Left renal pelvis (tissue), 4 donors: Measurements from ENCODE around the gene MTIF3. TPM values are rescaled to one million over a fixed set of nuclear protein-coding genes. Genes with fewer than 3 reads are reported as not detected.
"Not testable (repeated sequence)": the region's sequence is repeated elsewhere in the genome, so short reads cannot be mapped to it uniquely, and the experiment has no call there.

Experiments
- DNase-seq, 4 donors: peaks; one replicate each; pipeline ENCODE4 v3.0.0-alpha.2; 2013; ENCODE audit warnings: low read depth in 4 of 4, low spot score in 3 of 4
- polyA plus RNA-seq, 4 donors: library from polyadenylated mRNA; unstranded; fragments of 120-200 nt; gene quantifications; one replicate each; pipeline ENCODE4 v1.2.1, GENCODE V29; 2013; ENCODE audit not compliant: insufficient read length in 4 of 4

The MTIF3 gene
- polyA plus RNA-seq, 4 donors = 58.8 to 83.5 (median 79.8) TPM

DNA sequence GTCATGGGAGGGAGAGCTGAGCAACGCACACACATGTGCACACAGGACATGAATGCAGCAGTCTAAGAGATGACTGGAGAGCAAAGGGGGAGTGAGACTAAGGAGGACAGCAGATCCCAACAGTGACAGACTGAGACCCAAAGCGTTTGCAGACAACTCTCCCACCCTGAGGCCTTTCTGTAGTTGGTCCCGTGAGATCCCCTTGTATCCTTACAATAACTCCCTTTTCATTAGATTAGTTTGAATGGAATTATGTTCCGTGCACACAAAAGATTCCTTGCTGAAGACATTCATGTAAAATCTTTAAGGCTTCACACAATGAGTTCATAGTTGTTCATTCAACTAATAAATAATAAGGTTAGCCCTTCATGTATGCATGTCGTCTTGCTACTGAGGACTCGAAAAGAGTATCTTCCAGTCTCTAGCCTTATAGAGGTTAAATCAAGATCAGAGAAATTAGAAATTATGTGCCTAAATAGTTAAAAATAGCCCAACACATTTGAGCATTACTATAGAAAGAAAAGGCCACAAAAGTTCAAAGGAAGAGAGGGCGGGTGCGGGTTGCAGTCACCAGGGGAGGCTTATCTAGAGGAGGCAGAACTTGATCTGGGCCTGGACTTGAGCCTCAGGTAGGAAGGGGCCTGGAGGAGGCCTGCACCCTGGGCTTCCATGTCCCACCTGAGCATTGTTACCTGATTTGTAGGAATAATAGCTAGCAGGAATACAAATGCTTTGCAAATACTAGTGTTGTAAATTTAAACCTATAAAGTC lies 29.1 kb downstream of the MTIF3 start:
- DNase-seq = no peak

DNA sequence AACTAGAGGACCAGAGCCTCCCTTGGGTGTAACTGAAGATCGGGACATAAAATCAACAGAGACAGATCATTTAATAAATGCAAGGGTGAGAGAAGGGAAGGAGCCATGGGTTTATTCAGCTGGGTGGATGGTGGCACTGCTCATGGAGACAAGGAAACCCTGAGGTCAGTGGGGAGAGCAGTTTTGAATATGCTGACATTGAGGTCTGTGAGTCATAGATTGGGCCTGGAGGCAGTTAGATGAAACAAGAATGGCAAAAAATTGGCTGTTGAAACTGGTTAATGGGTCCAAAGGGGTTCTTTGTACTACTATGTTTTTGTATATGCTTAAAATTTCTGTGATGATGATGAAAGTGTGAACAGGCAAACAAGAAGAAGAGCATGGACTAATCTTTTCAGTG lies 31.0 kb downstream of the MTIF3 start:
- no peak for DNase-seq

DNA sequence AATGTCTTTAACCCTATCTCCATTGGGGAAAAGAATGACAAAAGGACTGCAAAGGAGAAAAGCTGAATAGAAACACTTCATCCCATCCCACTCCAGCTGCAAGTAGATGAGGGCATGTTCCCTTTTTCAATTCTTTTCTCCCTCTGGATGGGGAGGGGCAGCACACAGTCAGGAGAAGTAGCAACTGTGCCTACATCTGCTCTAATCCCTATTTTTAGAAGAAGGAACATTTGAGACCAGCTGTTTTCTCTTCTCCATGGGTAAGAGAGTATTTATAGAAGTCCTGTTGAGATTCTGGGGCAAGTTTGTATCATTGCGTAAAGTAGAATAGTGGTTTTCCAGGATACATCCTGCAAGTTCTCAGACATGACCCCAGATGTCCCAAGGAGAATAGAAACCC lies 35.2 kb downstream of the MTIF3 start:
- DNase-seq = no peak

GRCh38 chr13:27411341-27411740 lies 39.0 kb downstream of the MTIF3 start:
- DNase-seq = no peak

- DNase-seq = no peak
These were observed 41.4 kb downstream of the MTIF3 start for GRCh38 chr13:27409013-27409412.

- no peak for DNase-seq
These were observed 42.3 kb downstream of the MTIF3 start for GRCh38 chr13:27408074-27408473.

DNA sequence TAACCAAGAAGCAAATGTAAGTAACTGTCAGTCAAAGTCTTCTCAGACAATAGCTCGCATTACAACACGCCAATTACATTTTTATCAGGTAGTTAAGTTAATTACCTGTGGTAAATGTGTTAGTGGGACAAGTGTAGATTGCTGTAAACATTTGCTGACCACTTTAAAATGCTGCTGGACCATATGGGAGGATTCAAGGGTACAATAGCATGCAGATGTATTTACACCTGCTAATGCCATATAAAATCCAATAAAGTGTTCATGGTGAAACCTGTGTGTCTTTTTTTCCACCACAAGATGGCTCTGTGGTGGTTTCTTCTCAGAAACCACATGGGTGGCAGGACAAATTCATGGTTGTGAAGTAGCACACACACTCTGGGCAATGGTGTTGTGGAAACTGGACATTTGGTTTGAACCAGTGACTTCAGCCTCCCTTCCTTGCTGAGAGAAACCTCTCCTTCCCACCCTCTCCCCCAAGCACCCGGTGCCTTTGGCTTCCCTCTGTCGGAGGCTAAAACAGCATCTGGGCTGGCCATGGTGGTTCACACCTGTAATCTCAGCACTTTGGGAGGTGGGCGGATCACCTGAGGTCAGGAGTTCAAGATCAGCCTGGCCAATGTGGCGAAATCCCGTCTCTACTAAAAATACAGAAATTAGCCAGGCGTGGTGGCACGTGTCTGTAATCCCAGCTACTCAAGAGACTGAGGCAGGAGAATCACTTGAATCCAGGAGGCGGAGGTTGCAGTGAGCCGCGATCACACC lies 44.0 kb downstream of the MTIF3 start:
- no peak for DNase-seq

DNA sequence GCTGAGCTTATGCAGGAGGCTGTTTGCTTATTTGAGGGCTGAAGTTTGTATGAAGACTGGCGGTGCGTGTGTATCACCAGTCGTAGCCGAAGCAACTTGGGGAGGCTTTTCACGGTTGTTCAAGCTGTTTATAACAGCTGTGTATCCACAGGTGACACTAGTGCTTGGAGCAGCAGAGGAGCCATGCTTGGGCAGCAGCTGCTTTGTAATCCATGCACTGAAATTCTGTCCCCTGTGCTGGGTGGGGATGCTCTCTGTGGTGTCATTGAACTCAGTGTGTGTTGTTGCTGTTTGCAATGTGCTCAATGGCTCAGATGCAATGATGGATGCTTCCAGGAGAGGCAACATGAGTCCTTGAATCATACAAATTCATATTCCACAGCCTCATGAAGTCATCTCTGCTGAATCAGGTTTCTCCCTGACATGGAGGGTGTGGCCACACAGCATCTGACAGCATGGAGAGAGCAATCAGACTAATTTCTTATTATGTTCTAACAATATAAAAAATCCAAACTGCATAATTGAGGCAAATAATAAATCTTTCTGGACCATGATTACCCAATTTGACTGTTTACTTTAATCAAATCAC lies 44.7 kb downstream of the MTIF3 start:
- DNase-seq = no peak

DNA sequence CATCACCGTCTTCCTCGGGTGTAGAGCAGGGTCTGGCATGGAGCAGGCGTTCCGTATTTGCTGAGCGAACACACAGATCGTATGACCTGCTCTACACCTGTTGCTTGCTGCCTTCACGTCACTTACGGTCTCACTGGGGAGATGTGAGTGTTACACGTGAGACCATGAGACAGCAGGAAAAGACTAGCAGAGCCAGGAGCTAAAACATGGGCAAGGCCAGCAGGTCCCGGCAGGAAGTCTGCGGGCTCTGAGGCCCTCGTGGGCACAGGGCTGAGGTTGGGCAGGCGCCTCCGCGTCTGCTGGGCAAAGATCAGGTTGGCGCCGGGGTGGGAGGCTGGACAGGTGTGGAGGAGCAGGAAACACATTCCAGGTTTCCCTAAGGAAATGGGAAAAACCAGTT lies 45.7 kb downstream of the MTIF3 start:
- no peak for DNase-seq

- no peak for DNase-seq
These were observed 46.5 kb downstream of the MTIF3 start for GRCh38 chr13:27403727-27404385.

GRCh38 chr13:27403203-27403678 lies 47.1 kb downstream of the MTIF3 start:
- DNase-seq = no peak

- no peak for DNase-seq
These were observed 49.2 kb downstream of the MTIF3 start for GRCh38 chr13:27401210-27401609.

- DNase-seq = not testable (repeated sequence)
These were observed 50.0 kb downstream of the MTIF3 start for GRCh38 chr13:27400405-27400804.

DNA sequence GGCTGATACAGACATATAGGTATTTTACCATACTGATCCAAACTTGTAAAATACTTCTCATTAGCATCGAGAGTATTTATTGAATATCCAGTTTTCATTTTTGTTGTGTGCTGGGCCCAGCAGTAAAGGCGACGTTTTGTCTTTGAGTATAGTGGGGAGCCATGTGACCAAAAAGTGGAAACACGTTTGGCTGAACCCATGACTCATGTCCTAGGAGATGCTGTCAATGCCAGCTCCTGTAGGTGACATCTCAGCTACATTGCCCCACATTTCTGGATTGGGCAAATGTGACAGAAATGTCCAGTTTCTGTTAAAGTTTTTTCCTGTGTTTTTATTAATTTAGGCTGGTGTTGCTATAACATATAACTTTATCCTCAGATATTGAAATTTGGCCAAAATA lies 52.0 kb downstream of the MTIF3 start:
- DNase-seq = no peak

GRCh38 chr13:27396252-27396846 lies 54.0 kb downstream of the MTIF3 start:
- no peak for DNase-seq

- no peak for DNase-seq
These were observed 55.3 kb downstream of the MTIF3 start for GRCh38 chr13:27395007-27395510.

- no peak for DNase-seq
These were observed 57.3 kb downstream of the MTIF3 start for GRCh38 chr13:27393101-27393500.

- DNase-seq = no peak
These were observed 58.9 kb downstream of the MTIF3 start for GRCh38 chr13:27391471-27391870.

DNA sequence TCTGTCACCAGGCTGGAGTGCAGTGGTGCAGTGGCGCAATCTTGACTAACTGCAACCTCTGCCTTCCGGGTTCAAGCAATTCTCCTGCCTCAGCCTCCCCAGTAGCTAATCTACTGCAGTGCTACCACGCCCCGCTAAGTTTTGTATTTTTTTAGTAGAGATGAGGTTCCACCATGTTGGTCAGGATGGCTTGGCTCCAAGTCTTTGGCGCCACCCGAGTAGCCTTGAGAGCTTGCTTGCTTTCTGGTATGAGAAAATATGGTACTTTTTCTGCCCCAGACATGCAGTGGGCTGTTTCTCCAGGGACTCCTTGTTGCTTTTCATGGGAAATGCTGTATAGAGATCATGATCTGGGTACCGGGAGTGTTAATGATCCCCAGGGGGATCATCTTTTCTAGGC lies 60.5 kb downstream of the MTIF3 start:
- DNase-seq = no peak

DNA sequence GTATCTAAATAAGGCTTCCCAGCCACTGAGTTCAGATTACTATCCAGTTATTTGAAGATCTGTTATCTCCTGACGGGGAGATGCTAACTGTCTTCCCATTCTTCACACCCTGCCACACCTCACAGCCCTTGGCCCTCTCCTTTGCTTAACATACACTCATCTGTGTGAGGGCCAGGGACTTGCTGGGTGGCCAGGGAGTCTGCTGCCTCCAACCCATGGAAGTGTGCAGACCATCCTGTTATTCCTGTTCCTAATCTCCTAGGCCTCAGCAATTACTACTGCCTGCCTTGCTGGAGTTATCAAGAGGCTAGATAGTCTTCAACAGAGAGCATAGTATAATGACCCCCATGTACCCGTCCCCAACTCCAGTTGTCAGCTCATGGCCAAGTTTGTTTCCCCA lies 62.1 kb downstream of the MTIF3 start:
- no peak for DNase-seq
